SU-DHL-6 (cell line): ENCODE results near the gene CDH13.

Experiments
- H2AFZ ChIP-seq: fragments of 200-600 bp; sonication (generic); 2 replicates; pipeline ENCODE4 v1.6.1; 2014; ENCODE audit warnings: low read depth, mild to moderate bottlenecking, moderate library complexity, mixed read lengths, antibody characterized with exemption, low read length; ENCODE audit not compliant: severe bottlenecking
- H3F3A ChIP-seq: fragments of 200-600 bp; shearing (Covaris generic); 2 replicates; pipeline ENCODE4 v1.6.0; 2016; ENCODE audit warnings: antibody characterized with exemption, mild to moderate bottlenecking; ENCODE audit not compliant: insufficient read depth
- H3K27ac ChIP-seq: fragments of 200-600 bp; sonication (generic); 2 replicates; pipeline ENCODE4 v1.5.1; 2016; ENCODE audit warnings: low read depth, mild to moderate bottlenecking, low read length, moderate library complexity, mixed read lengths
- H3K27me3 ChIP-seq: fragments of 200-600 bp; sonication (generic), shearing (Covaris generic); 2 replicates; pipeline ENCODE4 v1.6.0; 2014; ENCODE audit warnings: mild to moderate bottlenecking, low read length
- H3K36me3 ChIP-seq: fragments of 200-600 bp; sonication (generic); 2 replicates; pipeline ENCODE4 v1.6.1; 2014; ENCODE audit warnings: mild to moderate bottlenecking, low read length, mixed read lengths
- H3K4me2 ChIP-seq: fragments of 300-600, 200-600 bp; shearing (Covaris generic), sonication (generic); 2 replicates; pipeline ENCODE4 v1.6.0; 2014; ENCODE audit warnings: low read length, low read depth, mild to moderate bottlenecking; ENCODE audit not compliant: poor library complexity, severe bottlenecking
- H3K4me3 ChIP-seq: fragments of 200-600 bp; sonication (generic); 2 replicates; pipeline ENCODE4 v1.5.1; 2014; ENCODE audit warnings: antibody characterized with exemption, low read length, mild to moderate bottlenecking, mixed read lengths; ENCODE audit not compliant: insufficient read depth, poor library complexity, severe bottlenecking
- H3K79me2 ChIP-seq: fragments of 200-600 bp; sonication (generic); 2 replicates; pipeline ENCODE4 v1.6.1; 2014; ENCODE audit warnings: mild to moderate bottlenecking, low read length, moderate library complexity; ENCODE audit not compliant: insufficient read depth
- H3K9ac ChIP-seq: fragments of 200-600 bp; sonication (generic); 2 replicates; pipeline ENCODE4 v1.7.0; 2014; ENCODE audit warnings: mild to moderate bottlenecking, low read length
- H3K9me2 ChIP-seq: fragments of 200-600 bp; sonication (generic); replicated peaks from 2 replicates; pipeline ENCODE4 v1.6.1; 2014; ENCODE audit warnings: low read length; ENCODE audit not compliant: insufficient read depth
- H3K9me3 ChIP-seq: fragments of 200-600 bp; sonication (generic); 2 replicates; pipeline ENCODE4 v1.6.1; 2014; ENCODE audit warnings: low read length, mixed read lengths; ENCODE audit not compliant: insufficient read depth
- H4K20me1 ChIP-seq: fragments of 200-600 bp; sonication (generic); 2 replicates; pipeline ENCODE4 v1.6.1; 2014; ENCODE audit warnings: low read depth, mild to moderate bottlenecking, antibody characterized with exemption, low read length, moderate library complexity, mixed read lengths
- CTCF ChIP-seq: fragments of 200-600 bp; sonication (generic); IDR thresholded peaks from one replicate; pipeline ENCODE4 v1.5.1; 2017; ENCODE audit warnings: antibody characterized with exemption, mild to moderate bottlenecking, low read length, moderate library complexity; ENCODE audit not compliant: insufficient read depth, poor library complexity, severe bottlenecking
- EZH2phosphoT487 ChIP-seq: fragments of 200-600 bp; sonication (generic), shearing (Covaris generic); conservative IDR thresholded peaks from 2 replicates; pipeline ENCODE4 v1.6.1; 2018; ENCODE audit warnings: mild to moderate bottlenecking, antibody characterized with exemption, low read length, moderate library complexity, mixed read lengths

CDH13 gene

GRCh38 chr16:83308414-83308813 is 681.6 kb downstream of the CDH13 start:
- TF ChIP-seq EZH2phosphoT487: no peak
- no peak for TF ChIP-seq CTCF
- no peak overlapping the region for H3K9ac ChIP-seq
- no peak overlapping the region for H3K4me3 ChIP-seq
- no peaks in the 10 kb centered on the region for H3F3A ChIP-seq
- no peaks in the 10 kb centered on the region for H3K9me3 ChIP-seq
- no peaks in the 10 kb centered on the region for H4K20me1 ChIP-seq
- H3K4me2 ChIP-seq: no peak overlapping the region
- H3K27ac ChIP-seq: no peak overlapping the region
- H3K36me3 ChIP-seq: no peaks in the 10 kb centered on the region
- no peaks in the 10 kb centered on the region for H3K9me2 ChIP-seq
- no peak overlapping the region for H2AFZ ChIP-seq
- H3K27me3 ChIP-seq: no peaks in the 10 kb centered on the region
- H3K79me2 ChIP-seq: no peaks in the 10 kb centered on the region

GRCh38 chr16:83310816-83311215 is 684.0 kb downstream of the CDH13 start:
- Histone ChIP-seq H3F3A (no peaks in the 10 kb centered on the region), H3K9me3 (no peaks in the 10 kb centered on the region), H3K27ac (no peak overlapping the region), H3K4me2 (no peak overlapping the region), H3K27me3 (no peaks in the 10 kb centered on the region), H3K9me2 (no peaks in the 10 kb centered on the region), H4K20me1 (no peaks in the 10 kb centered on the region), H3K4me3 (no peak overlapping the region), H3K36me3 (no peaks in the 10 kb centered on the region), H3K79me2 (no peaks in the 10 kb centered on the region), H2AFZ (no peak overlapping the region), H3K9ac (no peak overlapping the region)
- TF ChIP-seq EZH2phosphoT487 (no peak), CTCF (no peak)

GRCh38 chr16:83312015-83312717 is 685.4 kb downstream of the CDH13 start:
- H3K9me3 ChIP-seq: no peaks in the 10 kb centered on the region
- H3K9ac ChIP-seq: no peak overlapping the region
- no peaks in the 10 kb centered on the region for H3F3A ChIP-seq
- TF ChIP-seq CTCF: no peak
- TF ChIP-seq EZH2phosphoT487: no peak
- H2AFZ ChIP-seq: no peak overlapping the region
- H3K79me2 ChIP-seq: no peaks in the 10 kb centered on the region
- H4K20me1 ChIP-seq: no peaks in the 10 kb centered on the region
- no peaks in the 10 kb centered on the region for H3K9me2 ChIP-seq
- H3K27me3 ChIP-seq: no peaks in the 10 kb centered on the region
- H3K27ac ChIP-seq: no peak overlapping the region
- no peak overlapping the region for H3K4me2 ChIP-seq
- H3K4me3 ChIP-seq: no peak overlapping the region
- no peaks in the 10 kb centered on the region for H3K36me3 ChIP-seq
